ENCODE data around the gene SLC39A10.

- no peak for TF ChIP-seq CTCF (IDR thresholded peaks at IDR 0.05)
- no peak for TF ChIP-seq ZNF138 (CRISPR knock-in tag; conservative IDR thresholded peaks at IDR 0.05)
- no peak for TF ChIP-seq GABPB1 (CRISPR knock-in tag; IDR thresholded peaks at IDR 0.05)
Observed at GRCh38 chr2:195675783-195676427, 18.9 kb downstream of the SLC39A10 start.
